Karpas-422 (cell line): ENCODE data around the gene PIEZO1. TPM values are rescaled to one million over a fixed set of nuclear protein-coding genes. Genes with fewer than 3 reads are reported as not detected.

Source experiments
- DNase-seq: peaks from one replicate; pipeline ENCODE4 v3.0.0-alpha.2; 2015
- H2AFZ ChIP-seq: fragments of 200-600 bp; sonication (generic); 2 replicates; pipeline ENCODE4 v1.6.1; 2014; ENCODE audit warnings: antibody characterized with exemption, low read length, mixed read lengths
- H3K27ac ChIP-seq: fragments of 200-600 bp; sonication (generic); 2 replicates; pipeline ENCODE4 v1.5.1; 2014; ENCODE audit warnings: mild to moderate bottlenecking, low read length, moderate library complexity
- H3K27me3 ChIP-seq: fragments of 200-600 bp; sonication (generic); 2 replicates; pipeline ENCODE4 v1.6.1; 2014; ENCODE audit warnings: low read length, mixed read lengths
- H3K36me3 ChIP-seq: fragments of 200-600 bp; sonication (generic); 2 replicates; pipeline ENCODE4 v1.6.1; 2014; ENCODE audit warnings: low read length, mixed read lengths; ENCODE audit not compliant: insufficient read depth
- H3K4me1 ChIP-seq: fragments of 200-600 bp; sonication (generic); 2 replicates; pipeline ENCODE4 v1.6.1; 2014; ENCODE audit warnings: mild to moderate bottlenecking, low read length, mixed read lengths
- H3K4me2 ChIP-seq: fragments of 200-600 bp; sonication (generic); 2 replicates; pipeline ENCODE4 v1.6.1; 2014; ENCODE audit warnings: low read length, low read depth, mild to moderate bottlenecking; ENCODE audit not compliant: poor library complexity, severe bottlenecking
- H3K4me3 ChIP-seq: fragments of 200-600 bp; sonication (generic); 2 replicates; pipeline ENCODE4 v1.5.1; 2014; ENCODE audit warnings: mild to moderate bottlenecking, antibody characterized with exemption, low read length, mixed read lengths
- H3K79me2 ChIP-seq: fragments of 200-600 bp; sonication (generic); 2 replicates; pipeline ENCODE4 v1.6.1; 2014; ENCODE audit warnings: mild to moderate bottlenecking, low read length, mixed read lengths
- H3K9ac ChIP-seq: fragments of 200-600 bp; sonication (generic); 2 replicates; pipeline ENCODE4 v1.6.0; 2014; ENCODE audit warnings: low read length
- H3K9me2 ChIP-seq: fragments of 200-600 bp; sonication (generic), shearing (Covaris generic); replicated peaks from 2 replicates; pipeline ENCODE4 v1.6.0; 2014; ENCODE audit warnings: mild to moderate bottlenecking, low read length, moderate library complexity; ENCODE audit not compliant: insufficient read depth
- H3K9me3 ChIP-seq: fragments of 300-700, 200-600 bp; sonication (generic); 2 replicates; pipeline ENCODE4 v1.6.1; 2014; ENCODE audit warnings: low read length, mixed read lengths
- H4K20me1 ChIP-seq: fragments of 200-600 bp; sonication (generic); 2 replicates; pipeline ENCODE4 v1.6.1; 2014; ENCODE audit warnings: mild to moderate bottlenecking, antibody characterized with exemption, low read length, low read depth; ENCODE audit not compliant: insufficient read depth
- total RNA-seq: library from RNA; depleted of rRNA; stranded (reverse); fragments of >200 nt; shearing (Covaris generic); gene quantifications from 2 replicates; pipeline ENCODE4 v1.2.3, GENCODE V29; 2014; ENCODE audit warnings: low replicate concordance

Gene PIEZO1
- total RNA-seq, 1 experiment from 2014 or later, result 1.8 TPM

DNA sequence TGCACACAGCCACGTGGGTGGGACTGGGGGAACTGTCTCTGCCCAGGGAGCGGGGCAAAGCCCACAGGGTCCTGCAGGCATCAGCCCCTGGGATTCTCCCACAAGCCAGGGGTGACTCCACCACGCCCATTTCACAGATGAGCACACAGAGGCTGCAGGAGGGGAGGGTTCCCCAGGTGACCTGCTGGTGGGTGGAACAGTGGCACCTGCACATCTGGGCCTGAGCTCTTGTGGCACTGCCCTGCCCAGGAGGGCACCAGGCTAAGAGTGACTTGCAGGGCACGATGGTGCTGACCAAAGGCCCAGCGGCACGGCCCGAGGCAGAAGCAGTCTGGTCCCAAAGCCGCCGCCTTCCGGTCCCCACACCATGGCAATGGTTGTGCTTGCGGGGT lies 23.9 kb downstream of the PIEZO1 start:
- no peaks in the 10 kb centered on the region for H3K9me2 ChIP-seq
- H3K27me3 ChIP-seq, result no peaks in the 10 kb centered on the region
- no peaks in the 10 kb centered on the region for H3K9me3 ChIP-seq
- no peaks in the 10 kb centered on the region for H3K79me2 ChIP-seq
- H3K4me3 ChIP-seq, result no peak overlapping the region
- H3K9ac ChIP-seq, result no peak overlapping the region
- H3K27ac ChIP-seq, result no peak overlapping the region
- no peak overlapping the region for H2AFZ ChIP-seq
- no peak overlapping the region for H3K4me2 ChIP-seq
- H4K20me1 ChIP-seq, result no peaks in the 10 kb centered on the region
- no peaks in the 10 kb centered on the region for H3K36me3 ChIP-seq
- DNase-seq, result no peak
- 0 out of 2 replicates have a peak, but pooled peaks cover 5% of the 10 kb centered on the region for H3K4me1 ChIP-seq

GRCh38 chr16:88760424-88761142 lies 24.4 kb downstream of the PIEZO1 start:
- no peak for DNase-seq
- no peaks in the 10 kb centered on the region for H4K20me1 ChIP-seq
- H3K4me3 ChIP-seq, result no peak overlapping the region
- H3K27ac ChIP-seq, result no peak overlapping the region
- 0 out of 2 replicates have a peak, but pooled peaks cover 5% of the 10 kb centered on the region for H3K4me1 ChIP-seq
- H3K79me2 ChIP-seq, result no peaks in the 10 kb centered on the region
- H3K4me2 ChIP-seq, result no peak overlapping the region
- H3K27me3 ChIP-seq, result no peaks in the 10 kb centered on the region
- no peak overlapping the region for H2AFZ ChIP-seq
- no peaks in the 10 kb centered on the region for H3K36me3 ChIP-seq
- H3K9me3 ChIP-seq, result no peaks in the 10 kb centered on the region
- no peaks in the 10 kb centered on the region for H3K9me2 ChIP-seq
- H3K9ac ChIP-seq, result no peak overlapping the region

GRCh38 chr16:88759976-88760350 lies 25.1 kb downstream of the PIEZO1 start:
- Histone ChIP-seq H3K27ac (no peak overlapping the region), H3K9ac (no peak overlapping the region), H3K4me2 (no peak overlapping the region), H3K4me1 (0 out of 2 replicates have a peak, but pooled peaks cover 5% of the 10 kb centered on the region), H3K27me3 (no peaks in the 10 kb centered on the region), H3K9me3 (no peaks in the 10 kb centered on the region), H3K79me2 (no peaks in the 10 kb centered on the region), H3K9me2 (no peaks in the 10 kb centered on the region), H3K36me3 (no peaks in the 10 kb centered on the region), H2AFZ (no peak overlapping the region), H3K4me3 (no peak overlapping the region), H4K20me1 (no peaks in the 10 kb centered on the region)
- DNase-seq, result no peak

DNA sequence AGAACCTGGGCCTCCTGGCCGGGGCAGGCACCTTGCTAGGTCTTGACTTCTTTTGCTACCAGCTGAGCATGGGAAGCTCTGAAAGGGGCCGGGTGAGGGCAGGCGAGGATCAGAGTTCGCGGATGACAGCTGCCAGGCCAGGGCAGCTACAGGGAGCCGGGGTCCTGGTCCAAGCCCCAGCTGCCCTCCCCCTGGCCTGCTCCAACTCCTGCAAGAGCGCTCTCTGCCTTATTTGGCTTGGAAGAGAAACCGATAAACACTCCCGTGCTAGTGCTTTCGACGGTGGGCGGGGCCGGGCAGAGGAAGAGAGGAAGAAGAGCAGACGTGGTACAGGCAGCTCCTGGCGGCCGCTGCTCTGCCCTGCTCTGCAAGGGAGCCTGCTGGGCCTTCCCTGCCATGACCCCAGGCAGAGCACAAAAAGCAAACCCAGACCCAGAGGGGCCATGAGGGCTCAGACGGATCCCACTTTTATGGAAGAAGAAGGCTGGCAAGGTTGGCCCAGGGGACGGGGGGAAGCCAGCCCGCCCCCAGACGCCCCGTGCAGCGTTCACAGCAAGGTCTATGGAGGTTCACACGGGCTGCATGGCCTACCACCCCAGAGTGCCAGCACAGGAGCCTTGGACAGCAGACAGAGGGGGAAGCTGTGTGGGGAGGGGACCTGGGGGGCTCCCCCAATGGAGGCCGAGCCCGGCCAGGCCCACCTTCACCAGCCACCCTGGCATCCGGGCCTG lies 25.6 kb downstream of the PIEZO1 start:
- no peaks in the 10 kb centered on the region for H4K20me1 ChIP-seq
- no peaks in the 10 kb centered on the region for H3K79me2 ChIP-seq
- H3K27ac ChIP-seq, result no peak overlapping the region
- H2AFZ ChIP-seq, result no peak overlapping the region
- no peaks in the 10 kb centered on the region for H3K36me3 ChIP-seq
- no peak overlapping the region for H3K4me3 ChIP-seq
- no peaks in the 10 kb centered on the region for H3K9me2 ChIP-seq
- 0 out of 2 replicates have a peak, but pooled peaks cover 5% of the 10 kb centered on the region for H3K4me1 ChIP-seq
- H3K4me2 ChIP-seq, result peak overlapping the region; percentile 39
- peak; percentile 74 for DNase-seq
- no peaks in the 10 kb centered on the region for H3K27me3 ChIP-seq
- H3K9me3 ChIP-seq, result no peaks in the 10 kb centered on the region
- no peak overlapping the region for H3K9ac ChIP-seq

DNA sequence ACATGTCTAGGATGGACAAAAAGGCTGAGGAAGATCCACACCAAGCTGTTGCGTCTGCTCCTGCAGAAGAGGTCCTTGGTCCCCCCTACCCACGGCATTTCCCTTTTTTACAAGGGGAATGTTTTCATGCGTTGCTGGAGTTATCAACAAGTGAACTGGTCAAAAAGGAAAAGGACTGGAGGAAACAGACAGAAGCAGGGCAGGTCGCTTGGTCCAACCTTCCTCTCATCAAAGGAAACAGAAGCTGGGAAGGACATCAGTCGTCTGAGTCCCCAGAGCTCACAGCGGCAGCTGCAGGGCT lies 26.1 kb downstream of the PIEZO1 start:
- Histone ChIP-seq H3K9ac (no peak overlapping the region), H3K4me2 (peak overlapping the region; percentile 39), H4K20me1 (no peaks in the 10 kb centered on the region), H3K9me3 (no peaks in the 10 kb centered on the region), H2AFZ (no peak overlapping the region), H3K36me3 (no peaks in the 10 kb centered on the region), H3K9me2 (no peaks in the 10 kb centered on the region), H3K27ac (no peak overlapping the region), H3K79me2 (no peaks in the 10 kb centered on the region), H3K27me3 (no peaks in the 10 kb centered on the region), H3K4me1 (0 out of 2 replicates have a peak, but pooled peaks cover 5% of the 10 kb centered on the region), H3K4me3 (no peak overlapping the region)
- DNase-seq, result no peak

DNA sequence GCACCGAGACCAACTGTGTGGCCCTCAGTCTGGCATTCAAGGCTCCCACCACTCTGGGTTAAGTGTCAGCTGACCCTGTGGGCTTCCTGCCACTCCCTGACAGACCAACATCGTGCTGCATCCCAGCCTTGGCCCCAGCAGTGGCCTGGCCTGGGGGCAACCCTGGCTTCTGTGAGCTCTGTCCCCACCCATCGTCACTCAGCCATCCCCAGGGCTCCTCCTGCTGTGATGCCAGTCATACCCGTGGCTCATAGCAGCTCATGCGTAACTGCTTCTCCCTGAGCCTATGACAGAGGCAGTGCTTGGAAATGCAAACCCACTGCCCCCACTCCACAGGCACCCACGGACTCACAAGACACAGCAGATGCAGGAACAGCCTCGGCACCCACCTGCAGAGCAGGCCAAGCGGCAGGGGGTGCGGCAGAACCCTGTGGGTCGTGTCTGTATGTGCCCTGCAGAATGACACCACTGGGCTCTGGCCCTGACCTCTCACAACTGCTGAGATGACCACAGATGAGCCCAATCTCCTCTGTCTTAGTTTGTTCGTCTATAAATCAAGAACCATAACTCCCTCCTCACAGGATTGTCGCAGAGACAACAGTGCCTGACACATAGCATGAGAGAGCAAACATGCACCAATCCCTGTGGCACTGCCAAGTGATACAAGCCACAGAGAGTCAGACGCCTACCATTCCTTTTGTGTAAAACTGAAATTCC lies 26.6 kb downstream of the PIEZO1 start:
- H3K79me2 ChIP-seq, result no peaks in the 10 kb centered on the region
- H3K9ac ChIP-seq, result no peak overlapping the region
- H3K27ac ChIP-seq, result no peak overlapping the region
- no peak overlapping the region for H3K4me2 ChIP-seq
- H3K9me2 ChIP-seq, result no peaks in the 10 kb centered on the region
- H3K9me3 ChIP-seq, result no peaks in the 10 kb centered on the region
- H2AFZ ChIP-seq, result no peak overlapping the region
- H3K4me1 ChIP-seq, result 0 out of 2 replicates have a peak, but pooled peaks cover 5% of the 10 kb centered on the region
- no peaks in the 10 kb centered on the region for H4K20me1 ChIP-seq
- no peak overlapping the region for H3K4me3 ChIP-seq
- no peaks in the 10 kb centered on the region for H3K27me3 ChIP-seq
- no peaks in the 10 kb centered on the region for H3K36me3 ChIP-seq
- no peak for DNase-seq

DNA sequence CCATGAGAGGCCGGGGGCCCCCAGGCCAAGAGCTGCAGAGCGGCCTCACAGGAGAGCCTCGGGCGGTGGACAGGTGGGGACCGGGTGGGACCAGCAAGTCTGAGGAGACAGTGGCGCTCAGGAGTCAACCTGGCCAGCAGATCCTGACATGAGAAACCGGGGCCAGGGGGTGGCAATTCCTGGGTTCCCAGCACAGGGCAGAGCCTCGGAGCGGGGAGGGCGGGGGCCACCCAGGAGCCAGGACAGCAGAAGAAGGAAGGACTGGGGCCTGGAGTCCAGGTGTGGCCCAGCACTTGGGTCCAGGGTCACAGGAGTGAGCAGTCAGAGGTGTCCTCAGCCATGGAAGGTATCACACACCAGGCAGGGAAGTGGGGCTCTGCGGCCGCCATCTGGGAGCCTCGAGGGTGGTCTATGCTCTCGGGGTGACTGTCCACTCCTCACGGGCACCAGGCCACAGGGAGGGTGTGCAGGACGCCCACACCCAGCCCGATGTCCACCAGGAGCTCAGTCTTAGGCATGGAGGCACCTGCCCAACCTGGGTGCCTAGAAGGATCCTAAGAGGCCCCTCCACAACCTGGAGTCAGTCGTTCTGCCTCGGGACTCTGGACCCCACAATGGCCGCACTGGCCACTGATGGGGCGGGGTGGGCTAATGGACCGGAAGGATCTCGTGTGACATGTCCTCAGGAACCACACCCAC lies 29.1 kb downstream of the PIEZO1 start:
- no peak overlapping the region for H2AFZ ChIP-seq
- H3K79me2 ChIP-seq, result no peaks in the 10 kb centered on the region
- H3K27me3 ChIP-seq, result no peaks in the 10 kb centered on the region
- H3K27ac ChIP-seq, result no peak overlapping the region
- 0 out of 2 replicates have a peak, but pooled peaks cover 5% of the 10 kb centered on the region for H3K4me1 ChIP-seq
- no peak for DNase-seq
- no peak overlapping the region for H3K9ac ChIP-seq
- no peaks in the 10 kb centered on the region for H4K20me1 ChIP-seq
- no peaks in the 10 kb centered on the region for H3K9me2 ChIP-seq
- no peaks in the 10 kb centered on the region for H3K36me3 ChIP-seq
- H3K4me3 ChIP-seq, result no peak overlapping the region
- no peaks in the 10 kb centered on the region for H3K9me3 ChIP-seq
- no peak overlapping the region for H3K4me2 ChIP-seq
